ENCODE measurements around the gene EPS8L1.

The EPS8L1 gene

DNA sequence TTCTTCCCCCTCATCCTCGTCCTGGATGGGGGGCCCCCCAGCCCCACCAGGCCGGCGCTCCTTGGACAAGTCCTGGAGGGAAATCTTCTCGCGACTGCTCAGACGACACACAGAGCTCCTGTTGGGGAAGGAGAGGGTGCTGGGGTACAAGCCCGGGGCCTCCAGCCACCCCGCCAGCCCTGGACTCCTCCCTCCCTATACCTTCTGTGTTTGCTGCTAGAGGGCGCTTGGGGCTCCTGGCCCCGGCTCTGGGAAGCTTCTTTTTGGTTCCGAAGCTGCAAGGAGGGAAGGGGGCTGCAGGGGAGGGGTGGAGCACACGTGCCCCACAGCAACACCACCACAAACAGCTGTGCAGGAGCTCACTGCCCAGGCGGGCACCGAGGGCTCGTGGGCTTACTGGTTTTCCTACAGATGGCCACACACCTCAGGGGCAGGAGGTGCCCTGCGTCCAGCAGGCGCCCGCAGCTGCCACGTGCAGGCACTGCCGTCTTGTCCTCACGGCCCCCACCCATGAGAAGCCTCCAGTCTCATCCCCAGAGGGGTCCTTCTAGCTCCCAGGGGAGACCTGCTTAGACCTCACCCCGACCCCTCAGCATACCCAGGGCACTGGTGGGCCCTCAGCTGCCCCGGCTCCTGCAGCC lies 20.5 kb downstream of the EPS8L1 start:
- TF ChIP-seq, protein P1, sequence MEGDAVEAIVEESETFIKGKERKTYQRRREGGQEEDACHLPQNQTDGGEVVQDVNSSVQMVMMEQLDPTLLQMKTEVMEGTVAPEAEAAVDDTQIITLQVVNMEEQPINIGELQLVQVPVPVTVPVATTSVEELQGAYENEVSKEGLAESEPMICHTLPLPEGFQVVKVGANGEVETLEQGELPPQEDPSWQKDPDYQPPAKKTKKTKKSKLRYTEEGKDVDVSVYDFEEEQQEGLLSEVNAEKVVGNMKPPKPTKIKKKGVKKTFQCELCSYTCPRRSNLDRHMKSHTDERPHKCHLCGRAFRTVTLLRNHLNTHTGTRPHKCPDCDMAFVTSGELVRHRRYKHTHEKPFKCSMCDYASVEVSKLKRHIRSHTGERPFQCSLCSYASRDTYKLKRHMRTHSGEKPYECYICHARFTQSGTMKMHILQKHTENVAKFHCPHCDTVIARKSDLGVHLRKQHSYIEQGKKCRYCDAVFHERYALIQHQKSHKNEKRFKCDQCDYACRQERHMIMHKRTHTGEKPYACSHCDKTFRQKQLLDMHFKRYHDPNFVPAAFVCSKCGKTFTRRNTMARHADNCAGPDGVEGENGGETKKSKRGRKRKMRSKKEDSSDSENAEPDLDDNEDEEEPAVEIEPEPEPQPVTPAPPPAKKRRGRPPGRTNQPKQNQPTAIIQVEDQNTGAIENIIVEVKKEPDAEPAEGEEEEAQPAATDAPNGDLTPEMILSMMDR (IDR thresholded peaks at IDR 0.05; ENCODE audit: insufficient read depth, low read depth, low read length, missing control alignments): no peak
- no peak overlapping the region for H3K4me3 ChIP-seq (ENCODE audit: low read depth, low read length)
- no peak for DNase-seq (ENCODE audit: low read depth)

GRCh38 chr19:55097864-55098715 lies 22.4 kb downstream of the EPS8L1 start:
- TF ChIP-seq, protein P1 (IDR thresholded peaks at IDR 0.05; ENCODE audit: insufficient read depth, low read depth, low read length, missing control alignments): no peak
- H3K4me3 ChIP-seq (ENCODE audit: low read depth, low read length): no peak overlapping the region
- no peak for DNase-seq (ENCODE audit: low read depth)

DNA sequence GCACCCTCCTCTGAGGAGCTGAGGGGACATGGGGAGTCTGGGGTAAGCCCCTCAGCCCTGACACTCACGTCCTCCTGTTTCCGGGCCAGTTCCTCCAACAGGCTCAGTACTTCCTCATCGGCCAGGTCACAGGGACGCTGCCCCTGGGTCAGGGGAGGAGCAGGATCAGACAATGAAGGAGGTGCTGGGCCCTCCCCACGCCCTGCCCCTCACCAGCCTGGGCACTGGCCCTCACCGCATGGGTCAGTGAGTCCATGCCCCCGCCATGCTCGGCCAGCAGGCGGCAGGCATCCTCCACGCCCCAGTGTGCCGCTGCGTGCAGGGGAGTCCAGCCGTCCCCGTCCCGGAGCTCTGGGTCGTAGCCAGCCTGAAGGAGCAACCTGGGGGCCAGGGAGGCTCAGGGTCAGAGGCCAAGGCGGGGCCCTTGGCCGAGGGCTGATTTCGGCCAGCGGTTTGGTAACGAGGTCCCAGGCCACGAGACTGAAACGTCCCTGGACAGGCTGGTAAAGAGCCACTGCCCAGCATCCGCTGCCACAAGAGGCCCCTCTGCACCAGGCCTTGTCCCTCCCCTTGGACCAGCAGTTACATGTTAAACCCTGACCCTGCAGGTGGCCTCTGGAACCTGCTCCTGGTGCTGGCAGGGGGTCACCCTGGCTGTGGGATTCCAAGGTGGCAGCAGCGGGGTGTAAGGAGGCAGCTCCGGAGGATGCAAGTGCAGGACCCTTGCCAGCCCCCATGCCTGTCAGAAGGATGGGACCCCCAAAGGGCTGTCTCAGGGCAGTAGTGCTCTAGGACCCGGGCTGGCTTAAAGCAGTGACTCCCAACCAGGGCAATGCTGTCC lies 23.3 kb downstream of the EPS8L1 start:
- TF ChIP-seq, protein P1 (IDR thresholded peaks at IDR 0.05; ENCODE audit: insufficient read depth, low read depth, low read length, missing control alignments): no peak
- H3K4me3 ChIP-seq (ENCODE audit: low read depth, low read length): no peak overlapping the region
- DNase-seq (ENCODE audit: low read depth): no peak

GRCh38 chr19:55099557-55100506 lies 24.2 kb downstream of the EPS8L1 start:
- no peak for DNase-seq (ENCODE audit: low read depth)
- TF ChIP-seq, protein P1 (IDR thresholded peaks at IDR 0.05; ENCODE audit: insufficient read depth, low read depth, low read length, missing control alignments): no peak
- H3K4me3 ChIP-seq (ENCODE audit: low read depth, low read length): no peak overlapping the region

- H3K4me3 ChIP-seq (ENCODE audit: low read depth, low read length): no peak overlapping the region
- DNase-seq (ENCODE audit: low read depth): no peak
- TF ChIP-seq, protein P1 (IDR thresholded peaks at IDR 0.05; ENCODE audit: insufficient read depth, low read depth, low read length, missing control alignments): no peak
These were observed 25.6 kb downstream of the EPS8L1 start for GRCh38 chr19:55101261-55101660.

GRCh38 chr19:55103190-55103589 lies 27.5 kb downstream of the EPS8L1 start:
- TF ChIP-seq, protein P1 (IDR thresholded peaks at IDR 0.05; ENCODE audit: insufficient read depth, low read depth, low read length, missing control alignments): no peak
- no peak for DNase-seq (ENCODE audit: low read depth)
- no peak overlapping the region for H3K4me3 ChIP-seq (ENCODE audit: low read depth, low read length)

Measured in GM12865 (cell line).